ENCODE results near the gene LDB1.

Gene LDB1, protein sequence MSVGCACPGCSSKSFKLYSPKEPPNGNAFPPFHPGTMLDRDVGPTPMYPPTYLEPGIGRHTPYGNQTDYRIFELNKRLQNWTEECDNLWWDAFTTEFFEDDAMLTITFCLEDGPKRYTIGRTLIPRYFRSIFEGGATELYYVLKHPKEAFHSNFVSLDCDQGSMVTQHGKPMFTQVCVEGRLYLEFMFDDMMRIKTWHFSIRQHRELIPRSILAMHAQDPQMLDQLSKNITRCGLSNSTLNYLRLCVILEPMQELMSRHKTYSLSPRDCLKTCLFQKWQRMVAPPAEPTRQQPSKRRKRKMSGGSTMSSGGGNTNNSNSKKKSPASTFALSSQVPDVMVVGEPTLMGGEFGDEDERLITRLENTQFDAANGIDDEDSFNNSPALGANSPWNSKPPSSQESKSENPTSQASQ

GRCh38 chr10:102120142-102120990 is at the start of gene LDB1:
TSS of gene LDB1 (minus strand) at chr10:102120368. CDS start at chr10:102120110, 258 bp downstream.
- no peak for DNase-seq (ENCODE audit: low read depth in 2 of 2)

DNA sequence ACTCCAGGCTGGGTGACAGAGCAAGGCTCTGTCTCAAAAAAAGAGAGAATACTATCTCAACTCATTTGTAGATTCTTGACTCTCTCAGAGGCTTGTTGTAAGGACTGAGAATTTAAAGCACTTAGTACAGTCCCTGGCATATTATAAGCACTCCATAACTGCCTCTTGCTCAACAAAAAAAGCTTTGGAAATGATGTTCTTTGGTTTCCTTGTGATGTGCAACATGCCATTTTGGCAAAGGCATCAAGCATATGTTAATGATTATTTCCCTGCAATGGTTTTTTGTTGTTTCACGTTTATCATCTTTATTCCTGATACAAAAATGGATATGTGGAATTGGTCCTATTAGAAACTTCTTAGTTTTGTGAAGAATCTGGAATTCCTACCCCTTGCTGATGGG is 47.7 kb upstream of the LDB1 start:
- DNase-seq (ENCODE audit: low read depth in 2 of 2): no peak

GRCh38 chr10:102163342-102163989 is 43.3 kb upstream of the LDB1 start:
- DNase-seq (ENCODE audit: low read depth in 2 of 2): no peak

DNA sequence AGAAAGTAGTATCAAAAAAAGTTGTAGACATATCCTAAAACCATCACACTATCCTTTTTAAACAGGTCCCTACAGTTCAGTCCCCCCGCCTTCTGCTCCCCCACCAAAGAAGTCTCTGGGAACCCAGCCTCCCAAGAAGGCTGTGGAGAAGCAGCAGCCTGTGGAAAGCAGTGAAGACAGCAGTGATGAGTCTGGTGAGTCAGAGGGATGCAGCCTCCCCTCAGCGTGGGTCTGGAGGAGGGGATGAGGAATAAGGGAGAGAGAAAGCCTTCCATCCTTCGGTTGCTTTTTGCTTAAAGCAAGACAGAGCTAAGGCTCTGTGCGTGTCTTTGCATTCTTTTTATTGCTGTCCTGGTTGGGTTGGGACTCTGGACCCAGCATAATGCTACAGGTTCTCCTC is 39.7 kb upstream of the LDB1 start:
- DNase-seq (ENCODE audit: low read depth in 2 of 2): no peak

- no peak for DNase-seq (ENCODE audit: low read depth in 2 of 2)
Measured at GRCh38 chr10:102159051-102159597, 39.0 kb upstream of the LDB1 start.

- no peak for DNase-seq (ENCODE audit: low read depth in 2 of 2)
Measured at GRCh38 chr10:102157224-102157623, 37.1 kb upstream of the LDB1 start.

DNA sequence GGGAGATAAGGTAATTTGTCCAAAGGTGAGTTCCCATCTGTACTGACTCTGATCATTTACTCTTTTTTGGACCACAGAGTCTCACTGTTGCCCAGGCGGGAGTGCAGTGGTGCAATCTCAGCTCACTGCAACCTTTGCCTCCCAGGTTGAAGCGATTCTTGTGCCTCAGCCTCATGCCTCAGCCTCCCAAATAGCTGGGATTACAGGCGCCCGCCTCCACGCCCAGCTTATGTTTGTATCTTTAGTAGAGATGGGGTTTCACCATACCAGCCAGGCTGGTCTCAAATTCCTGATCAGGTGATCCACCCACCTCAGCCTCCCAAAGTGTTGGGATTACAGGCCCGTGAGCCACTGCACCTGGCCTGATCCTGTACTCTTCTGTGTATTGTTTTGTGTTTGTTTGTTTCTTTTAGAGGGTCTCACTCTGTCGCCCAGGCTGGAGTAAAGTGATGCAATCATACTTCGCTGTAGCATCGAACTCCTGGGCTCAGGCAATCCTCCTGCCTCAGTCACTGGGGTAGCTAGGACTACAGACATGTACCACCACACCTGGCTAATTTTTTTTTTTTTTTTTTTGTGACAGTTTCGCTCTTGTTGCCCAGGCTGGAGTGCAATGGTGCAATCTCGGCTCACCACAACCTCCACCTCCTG is 34.4 kb upstream of the LDB1 start:
- DNase-seq (ENCODE audit: low read depth in 2 of 2): no peak

GRCh38 chr10:102153093-102153620 is 33.0 kb upstream of the LDB1 start:
- no peak for DNase-seq (ENCODE audit: low read depth in 2 of 2)

GRCh38 chr10:102152545-102152890 is 32.4 kb upstream of the LDB1 start:
- no peak for DNase-seq (ENCODE audit: low read depth in 2 of 2)

DNA sequence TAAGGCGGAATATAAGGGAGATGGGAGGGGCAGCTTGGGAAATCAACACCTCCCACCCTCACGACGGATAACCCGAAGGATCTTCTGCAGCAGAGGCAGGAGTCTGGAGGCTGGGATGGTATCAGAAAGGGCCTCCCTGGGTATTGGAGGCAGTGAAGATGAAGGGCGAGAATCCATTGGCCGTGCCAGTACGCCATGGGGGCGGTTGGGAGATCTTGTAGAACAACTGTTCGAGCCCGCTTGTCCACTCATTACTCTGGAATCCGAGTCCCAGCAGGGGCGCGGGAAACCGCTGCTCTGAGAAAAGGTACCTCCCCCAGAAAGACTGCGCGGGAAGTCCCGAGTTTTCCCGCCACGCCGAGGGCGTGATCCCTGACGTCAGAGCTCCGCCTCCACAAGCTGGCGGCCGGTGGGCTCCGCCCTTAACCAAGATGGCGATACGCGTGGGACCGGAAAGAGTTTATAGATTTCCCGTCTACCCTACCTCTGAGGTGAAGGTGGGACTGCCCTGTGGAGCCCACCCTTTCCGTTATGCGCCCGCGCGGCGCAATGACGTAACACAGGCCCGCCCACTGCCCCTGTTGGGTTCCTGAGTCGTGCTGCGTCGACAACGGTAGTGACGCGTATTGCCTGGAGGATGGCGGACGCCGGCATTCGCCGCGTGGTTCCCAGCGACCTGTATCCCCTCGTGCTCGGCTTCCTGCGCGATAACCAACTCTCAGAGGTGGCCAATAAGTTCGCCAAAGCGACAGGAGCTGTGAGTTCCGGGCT is 31.8 kb upstream of the LDB1 start, which contains the start of gene NOLC1:
NOLC1 (plus strand) TSS at position 616 of the 771 bp plus-strand sequence; CDS start at position 638, 22 bp downstream.
- DNase-seq (ENCODE audit: low read depth in 2 of 2): peak; percentile 99 to 100

DNA sequence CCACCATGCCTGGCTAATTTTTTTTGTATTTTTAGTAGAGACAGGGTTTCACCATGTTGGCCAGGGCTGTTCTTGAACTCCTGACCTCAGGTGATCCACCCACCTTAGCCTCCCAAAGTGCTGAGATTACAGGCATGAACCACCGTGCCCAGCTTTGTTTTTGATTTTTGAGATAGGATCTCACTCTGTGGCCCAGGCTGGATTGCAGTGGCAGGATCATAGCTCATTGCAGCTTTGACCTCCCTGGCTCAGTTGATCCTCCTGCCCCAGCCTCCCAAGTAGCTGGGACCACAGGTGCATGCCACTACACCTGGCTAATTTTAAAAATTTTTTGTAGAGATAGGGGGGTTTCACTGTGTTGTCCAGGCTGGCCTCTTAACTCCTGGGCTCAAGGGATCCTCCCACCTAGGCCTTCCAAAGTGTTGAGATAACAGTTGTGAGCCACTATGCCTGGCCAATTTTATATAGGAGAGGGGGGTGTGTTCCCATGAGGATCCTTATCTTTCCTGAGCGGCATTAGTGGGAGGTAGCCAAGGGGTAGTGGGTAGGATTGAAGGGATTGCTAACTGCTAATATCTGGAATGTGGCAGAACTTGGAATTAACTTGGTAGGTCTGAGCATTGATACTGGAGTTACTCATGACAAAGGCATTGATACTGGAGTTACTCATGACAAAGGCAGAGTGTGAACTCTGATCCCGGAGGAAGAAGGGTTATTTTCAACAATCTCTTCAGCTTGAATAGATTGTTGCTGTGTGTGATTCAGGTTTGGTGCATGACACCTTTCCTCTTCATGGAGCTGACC is 31.0 kb upstream of the LDB1 start:
- DNase-seq (ENCODE audit: low read depth in 2 of 2): no peak

GRCh38 chr10:102148275-102148674 is 28.1 kb upstream of the LDB1 start:
- DNase-seq (ENCODE audit: low read depth in 2 of 2): no peak

- DNase-seq (ENCODE audit: low read depth in 2 of 2): no peak
Measured at GRCh38 chr10:102147561-102147960, 27.4 kb upstream of the LDB1 start.

DNA sequence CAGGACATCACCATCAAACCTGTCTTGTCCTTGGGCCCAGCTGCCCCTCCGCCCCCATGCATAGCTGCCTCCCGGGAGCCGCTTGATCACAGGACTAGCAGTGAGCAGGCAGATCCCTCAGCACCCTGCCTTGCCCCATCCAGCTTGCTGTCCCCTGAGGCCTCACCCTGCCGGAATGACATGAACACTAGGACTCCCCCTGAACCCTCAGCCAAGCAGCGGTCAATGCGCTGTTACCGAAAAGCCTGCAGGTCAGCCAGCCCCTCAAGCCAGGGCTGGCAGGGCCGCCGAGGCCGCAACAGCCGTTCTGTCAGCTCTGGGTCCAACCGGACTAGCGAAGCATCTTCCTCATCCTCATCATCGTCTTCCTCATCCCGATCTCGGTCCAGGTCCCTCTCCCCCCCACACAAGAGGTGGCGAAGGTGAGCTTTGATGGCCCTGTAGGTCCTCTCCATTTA is 26.8 kb upstream of the LDB1 start:
- DNase-seq (ENCODE audit: low read depth in 2 of 2): no peak

GRCh38 chr10:102141583-102142107 is 21.5 kb upstream of the LDB1 start:
- DNase-seq (ENCODE audit: low read depth in 2 of 2): no peak

- DNase-seq (ENCODE audit: low read depth in 2 of 2): no peak
Measured at GRCh38 chr10:102140913-102141540, 20.9 kb upstream of the LDB1 start.

GRCh38 chr10:102140218-102140617 is 20.1 kb upstream of the LDB1 start:
- no peak for DNase-seq (ENCODE audit: low read depth in 2 of 2)

- DNase-seq (ENCODE audit: low read depth in 2 of 2): no peak
Measured at GRCh38 chr10:102139281-102140110, 19.3 kb upstream of the LDB1 start.

Data from stimulated activated CD8-positive, alpha-beta memory T cell treated with anti-CD3 and anti-CD28 coated beads, Interleukin-2, amount 100 ng/mL, for 1 hour (primary cell).